Measurements from ENCODE around the gene POP4.

DNA sequence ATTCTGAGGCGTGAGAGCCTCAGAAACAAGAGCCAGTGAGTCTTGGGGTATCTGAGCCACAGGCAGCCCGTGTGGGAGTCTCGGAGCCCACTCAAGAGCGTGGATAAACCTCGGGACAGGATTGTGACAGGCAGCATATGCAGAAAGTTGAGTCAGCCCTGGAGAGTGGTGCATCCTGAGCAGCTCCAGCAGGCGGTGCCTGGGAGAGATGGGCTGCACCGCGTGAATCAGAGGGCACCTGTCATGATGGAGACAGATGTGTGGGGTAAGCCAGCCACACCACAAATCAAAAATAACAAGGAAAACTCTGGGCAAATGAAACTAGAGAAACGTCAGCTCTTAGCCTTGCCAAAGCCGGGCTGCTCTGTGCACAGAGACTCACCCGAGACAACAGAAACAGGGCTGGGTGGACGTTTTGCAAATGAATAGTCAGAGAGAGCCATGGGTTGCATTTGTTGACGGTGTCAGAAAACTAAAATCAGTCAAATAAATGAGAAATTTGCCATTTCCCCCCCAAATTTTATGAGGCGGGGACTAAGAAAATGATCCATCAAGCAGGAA, 30.0 kb upstream of the POP4 start:
- TF ChIP-seq, protein P1, sequence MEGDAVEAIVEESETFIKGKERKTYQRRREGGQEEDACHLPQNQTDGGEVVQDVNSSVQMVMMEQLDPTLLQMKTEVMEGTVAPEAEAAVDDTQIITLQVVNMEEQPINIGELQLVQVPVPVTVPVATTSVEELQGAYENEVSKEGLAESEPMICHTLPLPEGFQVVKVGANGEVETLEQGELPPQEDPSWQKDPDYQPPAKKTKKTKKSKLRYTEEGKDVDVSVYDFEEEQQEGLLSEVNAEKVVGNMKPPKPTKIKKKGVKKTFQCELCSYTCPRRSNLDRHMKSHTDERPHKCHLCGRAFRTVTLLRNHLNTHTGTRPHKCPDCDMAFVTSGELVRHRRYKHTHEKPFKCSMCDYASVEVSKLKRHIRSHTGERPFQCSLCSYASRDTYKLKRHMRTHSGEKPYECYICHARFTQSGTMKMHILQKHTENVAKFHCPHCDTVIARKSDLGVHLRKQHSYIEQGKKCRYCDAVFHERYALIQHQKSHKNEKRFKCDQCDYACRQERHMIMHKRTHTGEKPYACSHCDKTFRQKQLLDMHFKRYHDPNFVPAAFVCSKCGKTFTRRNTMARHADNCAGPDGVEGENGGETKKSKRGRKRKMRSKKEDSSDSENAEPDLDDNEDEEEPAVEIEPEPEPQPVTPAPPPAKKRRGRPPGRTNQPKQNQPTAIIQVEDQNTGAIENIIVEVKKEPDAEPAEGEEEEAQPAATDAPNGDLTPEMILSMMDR (IDR thresholded peaks at IDR 0.05), result no peak
- TF ChIP-seq POLR2A (IDR thresholded peaks at IDR 0.05), result no peak

Measured in transverse colon (tissue), 3 donors.